Hindlimb muscle (tissue), 1 donor: ENCODE results near the gene MLLT10. TPM values are rescaled to one million over a fixed set of nuclear protein-coding genes. Genes with fewer than 3 reads are reported as not detected.

Experiments
- DNase-seq: peaks from one replicate; pipeline ENCODE4 v3.0.0-alpha.2; 2013
- polyA plus RNA-seq: library from polyadenylated mRNA; unstranded; fragments of 120-200 nt; gene quantifications from one replicate; pipeline ENCODE4 v1.2.1, GENCODE V29; 2013; ENCODE audit not compliant: insufficient read length

The MLLT10 gene
- polyA plus RNA-seq, 1 donor, result 27.0 TPM

- DNase-seq, result no peak
These were observed 213.8 kb downstream of the MLLT10 start for GRCh38 chr10:21747809-21748208.

GRCh38 chr10:21749788-21750187, 215.8 kb downstream of the MLLT10 start:
- no peak for DNase-seq

GRCh38 chr10:21750424-21750823, 216.4 kb downstream of the MLLT10 start:
- no peak for DNase-seq

- DNase-seq, result no peak
These were observed 217.6 kb downstream of the MLLT10 start for GRCh38 chr10:21751341-21752310.

- DNase-seq, result no peak
These were observed 219.7 kb downstream of the MLLT10 start for GRCh38 chr10:21753497-21754270.

GRCh38 chr10:21754410-21755011, 220.5 kb downstream of the MLLT10 start:
- no peak for DNase-seq

- DNase-seq, result no peak
These were observed 222.7 kb downstream of the MLLT10 start for GRCh38 chr10:21756707-21757106.

- no peak for DNase-seq
These were observed 223.3 kb downstream of the MLLT10 start for GRCh38 chr10:21757185-21757901.

GRCh38 chr10:21758239-21758638, 224.2 kb downstream of the MLLT10 start:
- DNase-seq, result no peak

GRCh38 chr10:21758696-21759095, 224.7 kb downstream of the MLLT10 start:
- no peak for DNase-seq

- DNase-seq, result no peak
These were observed 225.2 kb downstream of the MLLT10 start for GRCh38 chr10:21759232-21759631.

- no peak for DNase-seq
These were observed 226.3 kb downstream of the MLLT10 start for GRCh38 chr10:21760332-21760731.

GRCh38 chr10:21764466-21765189, 230.6 kb downstream of the MLLT10 start:
- no peak for DNase-seq

GRCh38 chr10:21769041-21769440, 235.0 kb downstream of the MLLT10 start:
- DNase-seq, result no peak

GRCh38 chr10:21771219-21771618, 237.2 kb downstream of the MLLT10 start:
- no peak for DNase-seq

- no peak for DNase-seq
These were observed 242.9 kb downstream of the MLLT10 start for GRCh38 chr10:21776883-21777282.

- no peak for DNase-seq
These were observed 257.2 kb downstream of the MLLT10 start for GRCh38 chr10:21791276-21791675.
